Measurements from ENCODE around the gene TICRR.
"Not testable (repeated sequence)": the region's sequence is repeated elsewhere in the genome, so short reads cannot be mapped to it uniquely, and the experiment has no call there.

Gene TICRR

GRCh38 chr15:89576417-89576773 is 1.1 kb downstream of the TICRR start:
- ChIA-PET POLR2A (no interaction called here), CTCF (no interaction called here)
- no peak for DNase-seq (ENCODE audit: low read depth, low spot score)
- TF ChIP-seq CTCF (IDR thresholded peaks at IDR 0.05; ENCODE audit: insufficient read depth, low read length, missing control alignments), result no peak
- H3K4me3 ChIP-seq (ENCODE audit: low read depth, low read length), result peak overlapping the region; percentile 74

DNA sequence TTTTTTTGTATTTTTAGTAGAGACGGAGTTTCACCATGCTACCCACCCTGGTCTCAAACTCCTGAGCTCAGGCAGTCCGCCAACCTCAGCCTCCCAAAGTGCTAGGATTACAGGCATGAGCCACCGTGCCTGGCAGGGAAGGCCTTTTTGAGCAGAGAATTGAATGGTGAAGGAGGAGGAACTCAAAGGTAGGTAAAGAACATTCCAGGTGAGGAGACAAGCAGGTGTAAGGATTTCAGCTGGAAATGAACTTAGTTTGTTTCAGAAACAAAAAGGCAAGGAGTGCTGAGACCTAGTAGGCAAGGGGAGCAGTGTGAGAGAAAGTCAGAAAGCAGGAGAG is 2.5 kb downstream of the TICRR start:
- peak overlapping the region; percentile 26 for H3K4me3 ChIP-seq (ENCODE audit: low read depth, low read length)
- TF ChIP-seq CTCF (IDR thresholded peaks at IDR 0.05; ENCODE audit: insufficient read depth, low read length, missing control alignments), result no peak
- ChIA-PET POLR2A (no interaction called here), CTCF (no interaction called here)
- DNase-seq (ENCODE audit: low read depth, low spot score), result no peak

- POLR2A ChIA-PET, result no interaction called here
- CTCF ChIA-PET, result no interaction called here
These were observed 2.9 kb downstream of the TICRR start for GRCh38 chr15:89578146-89578545.

DNA sequence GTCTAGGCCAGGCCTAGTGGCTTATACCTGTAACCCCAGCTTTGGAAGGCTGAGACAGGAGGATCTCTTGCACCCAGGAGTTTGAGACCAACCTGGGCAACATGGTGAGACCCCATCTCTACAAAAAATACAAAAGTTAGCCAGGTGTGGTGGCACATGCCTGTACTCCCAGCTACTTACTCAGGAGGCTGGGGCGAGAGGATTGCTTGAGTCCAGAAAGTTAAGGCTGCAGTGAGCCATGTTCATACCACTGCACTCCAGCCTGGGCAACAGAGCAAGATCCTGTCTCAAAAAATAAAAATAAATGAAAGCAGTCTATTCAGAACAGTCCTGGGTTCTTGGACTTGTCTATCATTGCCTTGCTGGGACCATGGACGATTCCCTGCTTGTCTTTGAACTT is 5.5 kb downstream of the TICRR start:
- CTCF ChIA-PET, result interaction anchor here (1.5 kb wide), 1 partner anchor 222 kb away, joined by 3 read pairs; no protein-coding TSS in a partner anchor
- POLR2A ChIA-PET; DNase-seq (ENCODE audit: low read depth, low spot score); H3K4me3 ChIP-seq (ENCODE audit: low read depth, low read length): not testable (repeated sequence)

More at GRCh38 chr15:89578146-89578545, 2.9 kb downstream of the TICRR start:
- DNase-seq (ENCODE audit: low read depth, low spot score), result no peak
- no peak for TF ChIP-seq CTCF (IDR thresholded peaks at IDR 0.05; ENCODE audit: insufficient read depth, low read length, missing control alignments)
- peak overlapping the region; percentile 26 for H3K4me3 ChIP-seq (ENCODE audit: low read depth, low read length)

DNA sequence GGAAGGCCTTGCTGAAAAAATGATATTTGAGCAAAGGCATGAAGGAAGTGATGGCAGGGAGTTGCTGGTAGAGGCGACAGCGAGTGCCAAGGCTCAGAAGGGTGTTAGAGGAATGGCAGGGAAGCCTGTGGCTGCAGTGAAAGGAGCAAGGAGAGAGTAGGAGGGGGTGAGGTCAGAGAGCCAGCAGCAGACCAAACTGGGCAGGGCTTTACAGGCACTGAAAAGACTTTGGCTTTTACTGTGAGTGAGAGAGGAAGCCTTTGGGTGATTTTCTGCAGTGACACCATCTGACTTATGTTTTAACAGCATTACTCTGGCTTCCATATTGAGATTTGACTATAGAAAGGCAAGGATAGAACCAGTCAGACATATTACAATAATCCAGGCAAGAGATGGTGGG is 11.4 kb downstream of the TICRR start:
- POLR2A ChIA-PET, result no interaction called here

GRCh38 chr15:89587955-89588354 is 12.7 kb downstream of the TICRR start:
- CTCF ChIA-PET, result interaction anchor here (0.8 kb wide), 1 partner anchor 33 kb away, joined by 3 read pairs; no protein-coding TSS in a partner anchor

More for the DNA sequence above, 11.4 kb downstream of the TICRR start:
- no peak for DNase-seq (ENCODE audit: low read depth, low spot score)
- TF ChIP-seq CTCF (IDR thresholded peaks at IDR 0.05; ENCODE audit: insufficient read depth, low read length, missing control alignments), result no peak
- H3K4me3 ChIP-seq (ENCODE audit: low read depth, low read length), result no peak overlapping the region
- CTCF ChIA-PET, result no interaction called here

More at GRCh38 chr15:89587955-89588354, 12.7 kb downstream of the TICRR start:
- no peak overlapping the region for H3K4me3 ChIP-seq (ENCODE audit: low read depth, low read length)
- no peak for DNase-seq (ENCODE audit: low read depth, low spot score)
- TF ChIP-seq CTCF (IDR thresholded peaks at IDR 0.05; ENCODE audit: insufficient read depth, low read length, missing control alignments), result no peak
- POLR2A ChIA-PET, result no interaction called here
